ENCODE measurements around the gene EPG5. TPM values are rescaled to one million over a fixed set of nuclear protein-coding genes. Genes with fewer than 3 reads are reported as not detected.

Gene EPG5
- total RNA-seq, 1 experiment from 2014 or later, result 5.2 TPM

DNA sequence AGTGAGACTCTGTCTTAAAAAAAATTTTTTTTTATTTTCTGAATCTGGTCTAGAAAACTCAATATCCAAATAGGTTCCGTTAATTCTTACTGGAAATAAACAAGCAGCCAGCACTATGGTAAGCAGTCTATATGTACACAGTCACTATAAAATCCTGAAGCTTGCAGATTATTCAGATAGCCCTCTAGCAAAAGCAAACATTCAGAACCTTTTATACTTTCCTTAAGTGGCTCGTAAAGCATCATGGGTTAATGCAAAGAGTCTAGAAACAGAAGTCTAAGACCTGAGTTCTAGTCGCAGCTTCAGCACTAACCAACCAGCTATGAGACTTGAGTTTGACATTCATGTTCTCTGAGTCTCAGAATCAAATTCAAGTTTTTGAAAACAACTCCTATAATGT lies 89.7 kb downstream of the EPG5 start:
- no peaks in the 10 kb centered on the region for H3K27me3 ChIP-seq (ENCODE audit: control insufficient read depth, insufficient read depth, low read length)
- H3K36me3 ChIP-seq (replicated peaks; ENCODE audit: control insufficient read depth, insufficient read depth, low read length), result no peaks in the 10 kb centered on the region; the same call in 1 of the 2 replicates
- DNase-seq, result no peak
- H3K4me3 ChIP-seq (ENCODE audit: insufficient read depth, low read depth, low read length), result no peak overlapping the region

DNA sequence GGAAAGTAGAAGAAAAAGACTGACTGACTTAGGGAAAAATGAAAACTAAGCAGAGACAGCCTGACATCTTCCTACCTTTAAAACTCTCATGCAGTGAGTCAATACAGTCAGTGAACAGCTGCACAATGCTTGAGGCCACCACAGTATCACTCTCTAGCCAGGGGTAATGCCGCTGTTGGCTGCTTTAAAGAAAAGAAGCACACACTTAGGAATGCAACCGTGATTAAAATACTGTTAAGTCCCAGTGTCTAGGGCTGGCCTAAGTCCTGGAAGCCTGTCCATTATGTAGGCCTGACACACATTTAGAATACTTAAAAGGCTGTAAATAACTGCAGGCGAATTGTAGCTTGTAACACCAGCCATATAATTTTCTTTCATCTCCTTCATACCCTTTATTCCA lies 91.0 kb downstream of the EPG5 start:
- Histone ChIP-seq H3K4me3 (ENCODE audit: insufficient read depth, low read depth, low read length) (no peak overlapping the region), H3K27me3 (ENCODE audit: control insufficient read depth, insufficient read depth, low read length) (no peaks in the 10 kb centered on the region), H3K36me3 (replicated peaks; ENCODE audit: control insufficient read depth, insufficient read depth, low read length) (no peaks in the 10 kb centered on the region; the same call in 1 of the 2 replicates)
- no peak for DNase-seq

DNA sequence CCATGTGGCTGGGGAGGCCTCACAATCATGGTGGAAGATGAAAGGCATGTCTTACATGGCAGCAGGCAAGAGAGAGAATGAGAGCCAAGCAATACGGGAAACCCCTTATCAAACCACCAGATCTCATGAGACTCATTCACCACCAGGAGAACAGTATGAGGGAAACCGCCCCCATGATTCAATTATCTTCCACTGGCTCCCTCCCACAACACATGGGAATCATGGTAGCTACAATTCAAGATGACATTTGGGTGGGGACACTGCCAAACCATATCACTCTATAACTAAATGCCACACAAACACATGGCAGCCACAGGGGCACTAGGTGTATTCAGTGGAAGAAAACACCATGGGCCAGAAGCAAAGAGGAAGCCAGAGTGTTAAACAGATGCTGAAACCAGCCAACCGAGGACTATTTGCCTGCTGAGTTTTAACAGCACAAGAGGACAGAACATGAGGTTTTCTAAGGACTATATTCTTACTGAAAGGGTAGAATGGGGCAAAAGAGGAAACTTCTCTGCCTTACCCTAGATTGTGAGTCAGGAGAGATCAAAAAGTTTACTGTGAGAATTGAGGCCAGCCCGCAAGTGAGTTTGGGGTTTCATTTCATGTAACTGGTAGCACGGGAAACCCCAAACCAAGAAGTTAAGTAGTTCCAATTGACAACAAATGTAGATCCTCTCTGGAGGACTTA lies 92.5 kb downstream of the EPG5 start:
- peaks cover 2% of the 10 kb centered on the region for H3K36me3 ChIP-seq (replicated peaks; ENCODE audit: control insufficient read depth, insufficient read depth, low read length)
- DNase-seq, result no peak

DNA sequence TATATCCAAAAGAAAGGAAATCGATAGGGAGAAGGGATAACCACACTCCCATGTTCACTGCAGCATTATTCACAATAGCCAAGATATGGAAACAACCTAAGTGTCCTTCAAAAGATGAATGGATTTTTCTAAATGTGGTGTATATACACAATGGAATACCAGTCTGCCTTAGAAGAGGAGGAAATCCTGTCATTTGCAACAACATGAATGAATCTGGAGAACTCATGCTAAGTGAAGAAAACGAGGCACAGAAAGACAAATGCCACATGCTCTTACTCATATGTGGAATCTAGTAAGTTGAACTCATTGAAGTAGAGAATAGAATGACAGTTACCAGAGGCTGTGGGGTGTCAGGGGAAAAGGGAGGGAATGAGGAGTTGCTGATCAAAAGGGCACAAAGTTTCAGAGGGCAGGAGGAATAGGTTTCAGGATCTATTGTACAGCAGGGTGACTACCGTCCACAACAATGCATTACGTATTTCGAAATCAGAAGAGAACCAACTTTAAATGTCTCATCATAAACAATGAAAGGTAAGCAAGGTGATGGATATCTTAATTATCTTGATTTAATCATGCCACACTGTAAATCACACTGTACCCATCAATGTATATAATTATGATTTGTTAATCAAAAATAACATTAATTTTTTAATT lies 95.6 kb downstream of the EPG5 start:
- no peak for DNase-seq
- Histone ChIP-seq H3K36me3 (replicated peaks; ENCODE audit: control insufficient read depth, insufficient read depth, low read length) (peaks cover 2% of the 10 kb centered on the region), H3K4me3 (ENCODE audit: insufficient read depth, low read depth, low read length) (no peak overlapping the region), H3K27me3 (ENCODE audit: control insufficient read depth, insufficient read depth, low read length) (no peaks in the 10 kb centered on the region)

More for the DNA sequence above, 92.5 kb downstream of the EPG5 start:
- H3K4me3 ChIP-seq (ENCODE audit: insufficient read depth, low read depth, low read length), result no peak overlapping the region
- H3K27me3 ChIP-seq (ENCODE audit: control insufficient read depth, insufficient read depth, low read length), result no peaks in the 10 kb centered on the region

DNA sequence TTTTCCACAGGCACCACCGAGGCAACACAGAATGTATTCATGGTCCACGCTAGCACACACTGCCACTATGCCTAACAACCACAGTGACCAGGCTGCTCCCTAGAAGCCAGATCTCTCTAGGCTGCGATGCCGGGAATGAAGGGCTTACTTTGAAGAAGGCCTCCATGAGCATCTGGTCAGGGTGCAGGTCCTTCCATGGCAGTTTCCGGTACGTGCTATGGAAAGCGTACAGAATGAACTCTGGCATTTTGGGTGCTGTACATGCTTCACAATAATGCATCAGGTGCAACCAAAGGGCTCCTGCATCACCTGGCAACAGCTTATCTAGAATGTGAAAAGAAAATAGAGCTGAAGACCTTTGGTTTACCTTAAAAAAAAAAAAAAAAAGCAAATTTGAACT lies 96.7 kb downstream of the EPG5 start:
- no peak for DNase-seq
- peaks cover 2% of the 10 kb centered on the region for H3K36me3 ChIP-seq (replicated peaks; ENCODE audit: control insufficient read depth, insufficient read depth, low read length)

DNA sequence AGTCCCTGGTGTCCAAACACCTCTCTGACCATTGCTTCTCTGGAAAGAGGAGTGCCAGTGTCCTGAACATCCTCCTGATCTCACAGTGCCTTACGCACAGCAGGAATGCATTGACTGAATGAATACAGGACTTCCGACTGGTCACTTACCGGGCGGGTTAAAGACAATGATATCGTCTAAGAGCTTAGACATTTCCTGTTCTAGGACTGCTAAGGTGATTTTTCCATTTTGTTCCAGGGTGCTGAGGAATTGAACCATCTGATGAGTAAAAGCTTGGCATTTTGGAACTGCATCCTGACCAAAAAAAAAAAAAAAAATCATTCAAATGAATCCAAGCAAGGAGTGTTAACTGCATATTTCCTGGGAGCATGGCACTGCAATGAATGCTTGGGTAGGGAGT lies 101.7 kb downstream of the EPG5 start:
- Histone ChIP-seq H3K4me3 (ENCODE audit: insufficient read depth, low read depth, low read length) (no peak overlapping the region), H3K36me3 (replicated peaks; ENCODE audit: control insufficient read depth, insufficient read depth, low read length) (peaks cover 1% of the 10 kb centered on the region)
- no peak for DNase-seq

More for the DNA sequence above, 96.7 kb downstream of the EPG5 start:
- Histone ChIP-seq H3K27me3 (ENCODE audit: control insufficient read depth, insufficient read depth, low read length) (no peaks in the 10 kb centered on the region), H3K4me3 (ENCODE audit: insufficient read depth, low read depth, low read length) (no peak overlapping the region)

DNA sequence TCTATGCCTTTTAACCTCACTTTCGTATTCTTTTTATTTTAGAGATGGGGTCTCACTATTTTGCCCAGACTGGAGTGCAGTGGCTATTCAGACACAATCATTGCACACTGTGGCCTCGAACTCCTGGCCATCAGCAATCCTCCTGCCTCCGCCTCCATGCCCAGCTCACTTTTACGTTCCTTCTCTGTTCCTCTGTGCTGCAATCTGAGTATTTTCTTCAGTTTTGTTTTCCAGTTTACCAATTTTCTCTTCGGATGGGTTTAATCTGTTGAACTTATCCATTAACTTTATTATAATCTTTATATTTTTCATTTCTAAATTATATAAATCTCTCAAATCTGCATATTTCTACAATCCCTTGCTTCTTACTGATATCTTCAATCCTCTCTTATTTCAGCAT lies 103.0 kb downstream of the EPG5 start:
- no peaks in the 10 kb centered on the region; the same call in none of the 2 replicates for H3K36me3 ChIP-seq (replicated peaks; ENCODE audit: control insufficient read depth, insufficient read depth, low read length)

More for the DNA sequence above, 101.7 kb downstream of the EPG5 start:
- H3K27me3 ChIP-seq (ENCODE audit: control insufficient read depth, insufficient read depth, low read length), result no peaks in the 10 kb centered on the region

DNA sequence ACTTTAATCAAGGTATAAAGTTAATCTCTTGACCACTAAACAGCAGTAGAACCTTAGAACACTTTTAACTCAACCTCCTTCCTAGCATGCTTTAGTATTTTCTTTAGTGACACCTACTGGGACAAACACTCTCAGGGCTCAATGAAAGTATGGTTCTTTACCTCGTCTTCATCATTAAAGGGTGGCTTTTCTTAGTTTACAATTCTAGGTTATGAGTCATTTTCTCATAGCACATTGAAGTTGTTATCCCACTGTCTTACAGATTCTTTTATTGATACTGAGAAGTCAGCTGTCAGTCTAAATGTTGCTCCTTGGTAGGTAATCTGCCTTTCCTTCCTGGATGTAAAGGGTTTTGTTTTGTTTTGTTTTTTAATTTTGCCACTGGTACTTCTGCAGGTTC lies 103.7 kb downstream of the EPG5 start:
- H3K4me3 ChIP-seq (ENCODE audit: insufficient read depth, low read depth, low read length), result no peak overlapping the region
- H3K27me3 ChIP-seq (ENCODE audit: control insufficient read depth, insufficient read depth, low read length), result no peaks in the 10 kb centered on the region
- H3K36me3 ChIP-seq (replicated peaks; ENCODE audit: control insufficient read depth, insufficient read depth, low read length), result no peaks in the 10 kb centered on the region; the same call in none of the 2 replicates
- DNase-seq, result no peak

More for the DNA sequence above, 103.0 kb downstream of the EPG5 start:
- Histone ChIP-seq H3K27me3 (ENCODE audit: control insufficient read depth, insufficient read depth, low read length) (no peaks in the 10 kb centered on the region), H3K4me3 (ENCODE audit: insufficient read depth, low read depth, low read length) (no peak overlapping the region)
- DNase-seq, result no peak

DNA sequence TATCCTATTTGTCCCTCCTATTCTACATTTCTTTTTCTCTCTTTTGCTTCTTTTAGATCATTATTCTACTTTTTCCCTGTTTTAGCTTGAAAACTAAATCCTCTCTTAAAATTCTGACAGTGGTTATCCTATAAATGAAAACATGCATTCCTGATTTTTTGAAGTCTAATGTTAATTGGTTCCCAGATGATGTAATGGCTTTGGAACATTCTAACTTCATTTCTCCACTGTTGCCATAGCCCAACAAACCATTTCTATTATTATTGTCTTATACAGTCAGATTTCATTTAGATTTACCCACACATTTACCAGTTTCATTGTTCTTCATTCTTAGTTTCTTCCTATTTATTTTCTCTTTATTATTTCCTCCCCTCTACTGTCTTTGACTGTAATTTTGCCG lies 105.2 kb downstream of the EPG5 start:
- peaks cover 1% of the 10 kb centered on the region for H3K36me3 ChIP-seq (replicated peaks; ENCODE audit: control insufficient read depth, insufficient read depth, low read length)
- H3K27me3 ChIP-seq (ENCODE audit: control insufficient read depth, insufficient read depth, low read length), result no peaks in the 10 kb centered on the region
- no peak for DNase-seq
- no peak overlapping the region for H3K4me3 ChIP-seq (ENCODE audit: insufficient read depth, low read depth, low read length)

DNA sequence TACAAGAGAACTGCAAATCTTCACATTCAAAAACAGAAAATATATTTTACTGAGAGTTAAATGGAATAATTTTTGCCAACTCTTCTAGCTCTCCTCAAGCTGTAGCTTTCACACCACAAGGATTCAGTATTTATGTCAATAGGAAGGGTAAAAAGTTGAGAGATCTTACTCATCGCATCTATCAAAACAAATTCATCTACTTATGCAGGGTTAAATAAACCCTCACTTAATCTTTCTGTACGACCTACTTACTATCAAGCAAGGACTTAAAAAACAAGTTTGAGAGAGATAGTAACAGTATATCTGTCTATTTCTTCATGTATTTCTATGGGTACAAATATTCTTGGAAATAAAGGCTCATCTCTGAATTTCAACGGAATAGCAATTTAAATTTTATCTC lies 106.2 kb downstream of the EPG5 start:
- Histone ChIP-seq H3K4me3 (ENCODE audit: insufficient read depth, low read depth, low read length) (no peak overlapping the region), H3K36me3 (replicated peaks; ENCODE audit: control insufficient read depth, insufficient read depth, low read length) (peaks cover 1% of the 10 kb centered on the region), H3K27me3 (ENCODE audit: control insufficient read depth, insufficient read depth, low read length) (no peaks in the 10 kb centered on the region)
- no peak for DNase-seq

DNA sequence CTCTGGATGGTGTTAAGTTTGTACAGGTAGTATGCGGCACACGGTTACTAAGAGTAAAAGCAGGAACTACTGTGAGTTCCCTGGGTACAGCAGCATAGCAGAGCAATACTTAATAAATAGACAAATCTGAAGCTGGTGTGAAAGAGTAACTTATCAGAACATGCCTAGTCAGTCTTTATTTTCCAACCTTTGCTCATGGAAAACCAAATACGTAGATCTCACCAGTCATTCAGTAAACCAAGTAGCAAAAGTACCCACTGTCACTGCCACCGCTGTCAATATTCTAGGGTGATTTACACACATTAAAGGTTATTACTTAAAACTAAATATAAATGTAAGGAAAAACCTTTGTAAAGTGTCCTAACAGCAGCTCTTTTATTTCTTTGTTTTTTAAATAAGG lies 106.6 kb downstream of the EPG5 start:
- H3K4me3 ChIP-seq (ENCODE audit: insufficient read depth, low read depth, low read length), result no peak overlapping the region
- no peak for DNase-seq
- H3K27me3 ChIP-seq (ENCODE audit: control insufficient read depth, insufficient read depth, low read length), result no peaks in the 10 kb centered on the region
- peaks cover 1% of the 10 kb centered on the region for H3K36me3 ChIP-seq (replicated peaks; ENCODE audit: control insufficient read depth, insufficient read depth, low read length)

DNA sequence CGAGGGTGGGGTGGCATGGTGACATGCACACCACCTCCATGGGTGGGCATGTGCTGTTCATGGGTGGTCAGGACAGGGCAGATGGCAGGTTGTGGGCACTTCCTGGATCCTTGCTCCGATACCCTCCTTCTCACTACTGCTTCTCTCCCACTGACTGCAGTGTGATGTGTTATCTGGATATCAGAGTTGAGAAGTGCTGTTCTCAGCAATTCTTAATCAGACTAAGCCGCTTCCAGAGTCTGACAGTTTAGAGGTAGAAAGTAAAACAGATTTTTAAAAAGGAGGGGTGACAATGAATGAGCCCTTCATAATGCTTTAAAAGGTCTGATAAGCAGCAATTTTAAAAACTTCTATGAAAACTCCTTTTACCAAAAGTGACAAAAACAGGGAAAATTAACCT lies 107.8 kb downstream of the EPG5 start:
- no peak for DNase-seq
- Histone ChIP-seq H3K27me3 (ENCODE audit: control insufficient read depth, insufficient read depth, low read length) (no peaks in the 10 kb centered on the region), H3K36me3 (replicated peaks; ENCODE audit: control insufficient read depth, insufficient read depth, low read length) (peaks cover 1% of the 10 kb centered on the region), H3K4me3 (ENCODE audit: insufficient read depth, low read depth, low read length) (no peak overlapping the region)

DNA sequence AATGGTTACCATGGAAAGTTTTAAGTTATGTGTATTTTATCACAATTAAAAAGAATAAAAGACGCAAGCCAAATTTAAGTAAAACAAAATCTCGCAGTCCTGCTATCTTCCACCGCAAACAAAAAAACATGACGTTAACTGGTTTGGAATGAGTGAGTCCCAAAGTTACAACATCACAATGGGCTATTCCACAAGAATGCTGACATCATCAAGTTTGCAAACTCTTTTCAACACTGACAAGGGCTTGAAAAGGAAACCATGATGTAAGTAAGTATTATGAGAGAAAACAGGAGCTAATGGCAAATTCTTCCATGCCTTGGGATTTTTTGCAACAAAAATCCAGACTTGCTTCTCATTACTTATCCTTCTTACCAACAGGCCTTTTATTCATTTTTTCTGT lies 110.6 kb downstream of the EPG5 start:
- Histone ChIP-seq H3K36me3 (replicated peaks; ENCODE audit: control insufficient read depth, insufficient read depth, low read length) (peaks cover 2% of the 10 kb centered on the region), H3K27me3 (ENCODE audit: control insufficient read depth, insufficient read depth, low read length) (no peaks in the 10 kb centered on the region), H3K4me3 (ENCODE audit: insufficient read depth, low read depth, low read length) (no peak overlapping the region)
- no peak for DNase-seq

DNA sequence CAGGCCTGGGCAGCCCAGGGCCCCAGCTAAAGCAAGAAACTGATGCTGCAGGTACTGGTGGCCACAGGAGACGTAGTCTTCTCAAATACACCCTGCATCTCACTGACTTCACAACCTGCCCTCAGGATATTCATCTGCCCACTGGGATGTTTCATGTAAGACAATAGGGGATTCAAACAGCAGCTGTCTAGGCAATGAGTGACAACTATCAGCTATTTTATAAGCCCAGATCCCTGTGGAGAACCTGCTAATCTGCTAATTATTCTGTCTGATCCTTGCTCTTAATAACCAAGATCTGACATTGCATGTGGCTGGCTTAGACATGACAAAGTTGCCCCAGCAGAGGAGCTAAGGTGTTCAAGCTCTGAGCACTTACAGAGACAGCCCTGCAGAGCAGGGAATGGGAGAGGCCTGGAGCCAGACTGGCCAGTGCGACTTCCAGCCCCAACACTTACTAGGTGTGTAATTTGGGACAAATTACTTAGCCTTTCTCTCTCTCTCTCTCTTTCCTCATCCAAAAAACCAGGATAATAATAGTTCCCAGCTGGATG lies 113.0 kb downstream of the EPG5 start:
- H3K4me3 ChIP-seq (ENCODE audit: insufficient read depth, low read depth, low read length), result no peak overlapping the region
- H3K27me3 ChIP-seq (ENCODE audit: control insufficient read depth, insufficient read depth, low read length), result no peaks in the 10 kb centered on the region
- no peak for DNase-seq
- peaks cover 9% of the 10 kb centered on the region for H3K36me3 ChIP-seq (replicated peaks; ENCODE audit: control insufficient read depth, insufficient read depth, low read length)

DNA sequence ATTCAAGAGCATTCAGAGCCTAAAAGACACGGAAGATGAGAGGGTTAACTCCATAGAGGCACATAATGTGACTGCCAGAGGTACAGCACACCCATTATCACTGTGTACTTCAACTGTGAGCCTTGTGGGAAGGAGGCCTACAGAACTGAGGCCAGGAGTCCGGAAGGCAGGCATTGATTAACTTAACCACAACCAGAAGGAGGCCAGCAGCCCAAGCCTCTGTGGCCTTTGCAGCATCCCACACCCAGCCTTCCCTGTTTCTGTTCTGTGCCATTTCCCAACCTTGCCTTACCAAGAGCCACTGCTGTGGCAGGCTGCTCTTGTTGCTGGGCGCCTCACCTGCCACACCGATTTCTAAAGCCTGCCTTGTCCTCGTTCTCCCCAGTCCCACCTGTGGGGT lies 114.5 kb downstream of the EPG5 start:
- Histone ChIP-seq H3K36me3 (replicated peaks; ENCODE audit: control insufficient read depth, insufficient read depth, low read length) (peaks cover 7% of the 10 kb centered on the region), H3K4me3 (ENCODE audit: insufficient read depth, low read depth, low read length) (no peak overlapping the region), H3K27me3 (ENCODE audit: control insufficient read depth, insufficient read depth, low read length) (no peaks in the 10 kb centered on the region)
- DNase-seq, result no peak
